HepG2 (cell line): Measurements from ENCODE around the gene DMRTB1. TPM values are rescaled to one million over a fixed set of nuclear protein-coding genes. Genes with fewer than 3 reads are reported as not detected.

ENCODE experiments used
- ATM ChIP-seq: fragments of 450-650 bp; IDR thresholded peaks from 2 replicates; pipeline ENCODE4 v1.7.1; 2017; ENCODE audit warnings: mild to moderate bottlenecking, borderline replicate concordance
- CBFB ChIP-seq: sonication (generic); formaldehyde crosslinking; IDR thresholded peaks from 2 replicates; pipeline ENCODE4 v1.4.0; 2020; ENCODE audit warnings: missing genetic modification reagents
- FOXA3 ChIP-seq: IDR thresholded peaks from 2 replicates; pipeline ENCODE4 v1.6.1; 2016; ENCODE audit warnings: missing genetic modification reagents, missing compliant biosample characterization
- GABPB1 ChIP-seq: IDR thresholded peaks from 2 replicates; pipeline ENCODE4 v1.6.1; 2016; ENCODE audit warnings: mild to moderate bottlenecking, missing genetic modification reagents, moderate library complexity, missing compliant biosample characterization
- GATA4 ChIP-seq: sonication (generic); IDR thresholded peaks from 2 replicates; pipeline ENCODE4 v1.6.1; 2016; ENCODE audit warnings: antibody characterized with exemption, low read depth, borderline replicate concordance
- RAD21 ChIP-seq: fragments of 450-650 bp; formaldehyde crosslinking; IDR thresholded peaks from 2 replicates; pipeline ENCODE4 v1.5.0; 2020; ENCODE audit warnings: mild to moderate bottlenecking
- RFX5 ChIP-seq: IDR thresholded peaks from 2 replicates; pipeline ENCODE4 v1.6.1; 2011; ENCODE audit warnings: low read depth, low read length, improper control_type of control experiment
- STAG1 ChIP-seq: sonication (generic); formaldehyde crosslinking; IDR thresholded peaks from 2 replicates; pipeline ENCODE4 v1.4.0; 2020; ENCODE audit warnings: missing genetic modification reagents
- XRCC5 ChIP-seq: fragments of 200-400 bp; formaldehyde crosslinking; optimal IDR thresholded peaks from 2 replicates; pipeline ENCODE3; 2017; ENCODE audit warnings: mild to moderate bottlenecking, low read length
- ZNF747 ChIP-seq: sonication (generic); formaldehyde crosslinking; IDR thresholded peaks from 2 replicates; pipeline ENCODE4 v1.8.1; 2023; ENCODE audit warnings: missing genetic modification reagents, mild to moderate bottlenecking, borderline replicate concordance
- ZNF776 ChIP-seq: sonication (generic); formaldehyde crosslinking; IDR thresholded peaks from 2 replicates; pipeline ENCODE4 v1.4.0; 2020; ENCODE audit warnings: mild to moderate bottlenecking, missing genetic modification reagents
- polyA plus RNA-seq, 8 experiments: library from polyadenylated mRNA; depleted of rRNA in 3 of 8; stranded (reverse) in 7 of 8; unstranded in 1 of 8; fragments of >200 nt; fragmentation: Illumina TruSeq in 4 of 8; extraction: Trizol in 4 of 8; gene quantifications; 2 replicates each; pipeline versions ENCODE4 v1.2.1 to v1.2.3, GENCODE V29; 2011 to 2016; ENCODE audit warnings: low read depth in 4 of 8, missing spikeins in 1 of 8, mixed read lengths in 1 of 8; ENCODE audit not compliant: insufficient read depth in 1 of 8
- total RNA-seq, 5 experiments: library from RNA; depleted of rRNA; stranded (reverse); fragments of >200 nt; fragmentation: Illumina TruSeq; extraction: Trizol; gene quantifications; 2 replicates each; pipeline ENCODE4 v1.2.3, GENCODE V29; 2016; ENCODE audit warnings: low read depth in 1 of 5
- TF ChIP-seq, protein P1 (sequence below): sonication (generic); formaldehyde crosslinking; IDR thresholded peaks from 2 replicates; pipeline ENCODE4 v1.4.0; 2020; ENCODE audit warnings: missing genetic modification reagents, borderline replicate concordance
- TF ChIP-seq, protein P2 (sequence below): sonication (generic); formaldehyde crosslinking; IDR thresholded peaks from 2 replicates; pipeline ENCODE4 v1.4.0; 2020; ENCODE audit warnings: missing genetic modification reagents
- TF ChIP-seq, protein P3 (sequence below): sonication (generic); formaldehyde crosslinking; IDR thresholded peaks from 2 replicates; pipeline ENCODE4 v1.5.0; 2020; ENCODE audit warnings: mild to moderate bottlenecking, missing genetic modification reagents, moderate library complexity
- TF ChIP-seq, protein P4 (sequence below): sonication (generic); formaldehyde crosslinking; IDR thresholded peaks from 2 replicates; pipeline ENCODE4 v1.5.0; 2020; ENCODE audit warnings: missing genetic modification reagents

DMRTB1 gene
- total and polyA plus RNA-seq, 2 of the 13 experiments (the other 11 are each of a cell fraction or from before 2014, with no cell fraction given) = not detected

DNA sequence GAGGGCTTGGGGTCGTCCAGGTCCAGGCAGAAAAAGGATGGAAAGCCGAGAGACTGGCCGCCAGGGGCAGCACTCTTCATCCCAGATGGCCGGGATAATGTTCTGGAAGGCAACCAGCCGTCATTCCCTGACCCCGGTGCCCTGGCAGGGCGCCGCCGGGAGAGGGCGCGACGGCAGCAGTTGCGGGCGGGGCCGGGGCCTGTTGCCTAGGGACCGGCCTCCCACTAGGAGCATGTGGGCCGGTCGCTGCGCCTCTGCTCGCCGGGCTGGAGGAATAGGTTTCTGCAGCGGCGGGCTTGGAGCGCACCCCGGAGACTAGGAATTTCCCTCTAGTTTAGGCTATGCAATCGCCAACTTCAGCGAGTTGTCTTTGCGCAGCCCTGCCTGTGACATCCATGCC, 11.0 kb downstream of the DMRTB1 start (continued):
- TF ChIP-seq, protein P1, sequence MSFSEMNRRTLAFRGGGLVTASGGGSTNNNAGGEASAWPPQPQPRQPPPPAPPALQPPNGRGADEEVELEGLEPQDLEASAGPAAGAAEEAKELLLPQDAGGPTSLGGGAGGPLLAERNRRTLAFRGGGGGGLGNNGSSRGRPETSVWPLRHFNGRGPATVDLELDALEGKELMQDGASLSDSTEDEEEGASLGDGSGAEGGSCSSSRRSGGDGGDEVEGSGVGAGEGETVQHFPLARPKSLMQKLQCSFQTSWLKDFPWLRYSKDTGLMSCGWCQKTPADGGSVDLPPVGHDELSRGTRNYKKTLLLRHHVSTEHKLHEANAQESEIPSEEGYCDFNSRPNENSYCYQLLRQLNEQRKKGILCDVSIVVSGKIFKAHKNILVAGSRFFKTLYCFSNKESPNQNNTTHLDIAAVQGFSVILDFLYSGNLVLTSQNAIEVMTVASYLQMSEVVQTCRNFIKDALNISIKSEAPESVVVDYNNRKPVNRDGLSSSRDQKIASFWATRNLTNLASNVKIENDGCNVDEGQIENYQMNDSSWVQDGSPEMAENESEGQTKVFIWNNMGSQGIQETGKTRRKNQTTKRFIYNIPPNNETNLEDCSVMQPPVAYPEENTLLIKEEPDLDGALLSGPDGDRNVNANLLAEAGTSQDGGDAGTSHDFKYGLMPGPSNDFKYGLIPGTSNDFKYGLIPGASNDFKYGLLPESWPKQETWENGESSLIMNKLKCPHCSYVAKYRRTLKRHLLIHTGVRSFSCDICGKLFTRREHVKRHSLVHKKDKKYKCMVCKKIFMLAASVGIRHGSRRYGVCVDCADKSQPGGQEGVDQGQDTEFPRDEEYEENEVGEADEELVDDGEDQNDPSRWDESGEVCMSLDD (CRISPR knock-in tag) = no peak
- no peak for TF ChIP-seq ATM
- no peak for TF ChIP-seq CBFB (CRISPR knock-in tag)
- no peak for TF ChIP-seq FOXA3 (CRISPR knock-in tag)
- no peak for TF ChIP-seq ZNF776
- TF ChIP-seq, protein P2, sequence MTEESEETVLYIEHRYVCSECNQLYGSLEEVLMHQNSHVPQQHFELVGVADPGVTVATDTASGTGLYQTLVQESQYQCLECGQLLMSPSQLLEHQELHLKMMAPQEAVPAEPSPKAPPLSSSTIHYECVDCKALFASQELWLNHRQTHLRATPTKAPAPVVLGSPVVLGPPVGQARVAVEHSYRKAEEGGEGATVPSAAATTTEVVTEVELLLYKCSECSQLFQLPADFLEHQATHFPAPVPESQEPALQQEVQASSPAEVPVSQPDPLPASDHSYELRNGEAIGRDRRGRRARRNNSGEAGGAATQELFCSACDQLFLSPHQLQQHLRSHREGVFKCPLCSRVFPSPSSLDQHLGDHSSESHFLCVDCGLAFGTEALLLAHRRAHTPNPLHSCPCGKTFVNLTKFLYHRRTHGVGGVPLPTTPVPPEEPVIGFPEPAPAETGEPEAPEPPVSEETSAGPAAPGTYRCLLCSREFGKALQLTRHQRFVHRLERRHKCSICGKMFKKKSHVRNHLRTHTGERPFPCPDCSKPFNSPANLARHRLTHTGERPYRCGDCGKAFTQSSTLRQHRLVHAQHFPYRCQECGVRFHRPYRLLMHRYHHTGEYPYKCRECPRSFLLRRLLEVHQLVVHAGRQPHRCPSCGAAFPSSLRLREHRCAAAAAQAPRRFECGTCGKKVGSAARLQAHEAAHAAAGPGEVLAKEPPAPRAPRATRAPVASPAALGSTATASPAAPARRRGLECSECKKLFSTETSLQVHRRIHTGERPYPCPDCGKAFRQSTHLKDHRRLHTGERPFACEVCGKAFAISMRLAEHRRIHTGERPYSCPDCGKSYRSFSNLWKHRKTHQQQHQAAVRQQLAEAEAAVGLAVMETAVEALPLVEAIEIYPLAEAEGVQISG (CRISPR knock-in tag) = 0 out of 2 replicates have a peak, but pooled peaks have one; percentile 12
- no peak for TF ChIP-seq RFX5
- no peak for TF ChIP-seq GATA4
- TF ChIP-seq, protein P3, sequence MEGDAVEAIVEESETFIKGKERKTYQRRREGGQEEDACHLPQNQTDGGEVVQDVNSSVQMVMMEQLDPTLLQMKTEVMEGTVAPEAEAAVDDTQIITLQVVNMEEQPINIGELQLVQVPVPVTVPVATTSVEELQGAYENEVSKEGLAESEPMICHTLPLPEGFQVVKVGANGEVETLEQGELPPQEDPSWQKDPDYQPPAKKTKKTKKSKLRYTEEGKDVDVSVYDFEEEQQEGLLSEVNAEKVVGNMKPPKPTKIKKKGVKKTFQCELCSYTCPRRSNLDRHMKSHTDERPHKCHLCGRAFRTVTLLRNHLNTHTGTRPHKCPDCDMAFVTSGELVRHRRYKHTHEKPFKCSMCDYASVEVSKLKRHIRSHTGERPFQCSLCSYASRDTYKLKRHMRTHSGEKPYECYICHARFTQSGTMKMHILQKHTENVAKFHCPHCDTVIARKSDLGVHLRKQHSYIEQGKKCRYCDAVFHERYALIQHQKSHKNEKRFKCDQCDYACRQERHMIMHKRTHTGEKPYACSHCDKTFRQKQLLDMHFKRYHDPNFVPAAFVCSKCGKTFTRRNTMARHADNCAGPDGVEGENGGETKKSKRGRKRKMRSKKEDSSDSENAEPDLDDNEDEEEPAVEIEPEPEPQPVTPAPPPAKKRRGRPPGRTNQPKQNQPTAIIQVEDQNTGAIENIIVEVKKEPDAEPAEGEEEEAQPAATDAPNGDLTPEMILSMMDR (CRISPR knock-in tag) = peak; percentile 61
- TF ChIP-seq RAD21 (CRISPR knock-in tag) = peak; percentile 23; the same call in 1 of the 2 replicates
- TF ChIP-seq XRCC5 = peak; percentile 44
- TF ChIP-seq ZNF747 (CRISPR knock-in tag) = no peak
- peak; percentile 20; the same call in 1 of the 2 replicates for TF ChIP-seq STAG1 (CRISPR knock-in tag)
- TF ChIP-seq, protein P4, sequence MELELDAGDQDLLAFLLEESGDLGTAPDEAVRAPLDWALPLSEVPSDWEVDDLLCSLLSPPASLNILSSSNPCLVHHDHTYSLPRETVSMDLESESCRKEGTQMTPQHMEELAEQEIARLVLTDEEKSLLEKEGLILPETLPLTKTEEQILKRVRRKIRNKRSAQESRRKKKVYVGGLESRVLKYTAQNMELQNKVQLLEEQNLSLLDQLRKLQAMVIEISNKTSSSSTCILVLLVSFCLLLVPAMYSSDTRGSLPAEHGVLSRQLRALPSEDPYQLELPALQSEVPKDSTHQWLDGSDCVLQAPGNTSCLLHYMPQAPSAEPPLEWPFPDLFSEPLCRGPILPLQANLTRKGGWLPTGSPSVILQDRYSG (CRISPR knock-in tag) = no peak
- peak; percentile 26; the same call in 1 of the 2 replicates for TF ChIP-seq GABPB1
